Adrenal gland (tissue), 5 donors: ENCODE results near the gene SLC9A6.

ENCODE experiments used
- POLR2A ChIP-seq, 2 donors: fragments of 450-650 bp; IDR thresholded peaks; one replicate each; pipeline ENCODE4 v1.6.1; 2017; ENCODE audit warnings: antibody characterized with exemption in 2 of 2, mild to moderate bottlenecking in 2 of 2, moderate library complexity in 1 of 2
- TF ChIP-seq, protein P1 (sequence below), 6 experiments: fragments of 450-650 bp in 4 of 6; fragments of 200-600 bp in 2 of 6; sonication (generic) in 1 of 6; IDR thresholded peaks; 1 replicate in 5 of 6; 2 replicates in 1 of 6; pipeline versions ENCODE4 v1.5.1 to v1.8.0; 2016 to 2021; ENCODE audit warnings: antibody characterized with exemption in 6 of 6, mild to moderate bottlenecking in 2 of 6, moderate library complexity in 1 of 6
- donor health status: DM: no; HTN: no; CAD: no.

- TF ChIP-seq, protein P1, sequence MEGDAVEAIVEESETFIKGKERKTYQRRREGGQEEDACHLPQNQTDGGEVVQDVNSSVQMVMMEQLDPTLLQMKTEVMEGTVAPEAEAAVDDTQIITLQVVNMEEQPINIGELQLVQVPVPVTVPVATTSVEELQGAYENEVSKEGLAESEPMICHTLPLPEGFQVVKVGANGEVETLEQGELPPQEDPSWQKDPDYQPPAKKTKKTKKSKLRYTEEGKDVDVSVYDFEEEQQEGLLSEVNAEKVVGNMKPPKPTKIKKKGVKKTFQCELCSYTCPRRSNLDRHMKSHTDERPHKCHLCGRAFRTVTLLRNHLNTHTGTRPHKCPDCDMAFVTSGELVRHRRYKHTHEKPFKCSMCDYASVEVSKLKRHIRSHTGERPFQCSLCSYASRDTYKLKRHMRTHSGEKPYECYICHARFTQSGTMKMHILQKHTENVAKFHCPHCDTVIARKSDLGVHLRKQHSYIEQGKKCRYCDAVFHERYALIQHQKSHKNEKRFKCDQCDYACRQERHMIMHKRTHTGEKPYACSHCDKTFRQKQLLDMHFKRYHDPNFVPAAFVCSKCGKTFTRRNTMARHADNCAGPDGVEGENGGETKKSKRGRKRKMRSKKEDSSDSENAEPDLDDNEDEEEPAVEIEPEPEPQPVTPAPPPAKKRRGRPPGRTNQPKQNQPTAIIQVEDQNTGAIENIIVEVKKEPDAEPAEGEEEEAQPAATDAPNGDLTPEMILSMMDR (IDR thresholded peaks at IDR 0.05), result no peak
- no peak for TF ChIP-seq POLR2A (IDR thresholded peaks at IDR 0.05)
Measured at GRCh38 chrX:136016881-136017280, 31.6 kb downstream of the SLC9A6 start.
